ENCODE results near the gene PES1. TPM values are rescaled to one million over a fixed set of nuclear protein-coding genes. Genes with fewer than 3 reads are reported as not detected.

The PES1 gene
- polyA plus RNA-seq, 3 donors, result 32.2 to 36.6 (median 35.6) TPM

DNA sequence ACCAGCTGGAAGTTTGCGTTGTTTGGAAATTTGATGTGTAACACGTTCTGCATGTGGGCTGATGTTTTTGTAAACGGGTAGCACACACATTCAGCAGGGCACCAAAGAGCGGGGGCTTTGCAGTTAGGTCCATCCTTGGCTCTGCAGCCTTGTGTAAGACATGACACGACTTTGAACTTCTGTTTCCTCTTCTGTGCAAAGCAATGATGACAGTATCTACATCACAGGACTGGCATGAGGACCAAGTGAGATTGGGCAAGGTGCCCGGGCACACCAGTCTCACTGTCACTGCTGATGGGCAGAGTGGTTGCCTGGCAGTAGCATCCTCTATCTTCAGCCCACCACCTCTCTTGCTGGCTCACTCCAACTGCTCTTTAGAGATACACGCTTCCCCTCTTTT lies 18.6 kb upstream of the PES1 start:
- Histone ChIP-seq H3K9ac (ENCODE audit: insufficient read depth, low read length, poor library complexity, severe bottlenecking) (peak overlapping the region; percentile 66), H3K4me2 (replicated peaks; ENCODE audit: extremely low read depth, low read length, poor library complexity, severe bottlenecking) (peak overlapping the region; percentile 87), H3K27ac (ENCODE audit: low read depth in 1 of 2, low read length in 2 of 2) (peak overlapping the region; percentile 90 to 97), H3K27me3 (ENCODE audit: control insufficient read depth in 2 of 2, insufficient read depth in 2 of 2, low read length in 2 of 2) (no peaks in the 10 kb centered on the region), H3K4me3 (replicated peaks in 1 of 3; ENCODE audit: low read depth in 2 of 3, low read length in 3 of 3) (peak overlapping the region in 1 of 3 experiments; percentile 80), H4K20me1 (ENCODE audit: insufficient read depth, low read length) (no peaks in the 10 kb centered on the region), H2AFZ (ENCODE audit: insufficient read depth, low read depth, low read length, poor library complexity, severe bottlenecking) (no peak overlapping the region), H3K9me3 (replicated peaks in 1 of 2; ENCODE audit: control insufficient read depth in 1 of 2, insufficient read depth in 1 of 2, low read length in 2 of 2) (no peaks in the 10 kb centered on the region), H3K36me3 (replicated peaks in 1 of 2; ENCODE audit: control insufficient read depth in 1 of 2, insufficient read depth in 2 of 2, low read length in 2 of 2) (no peaks in the 10 kb centered on the region), H3K79me2 (ENCODE audit: insufficient read depth, low read length) (no peaks in the 10 kb centered on the region), H3K4me1 (ENCODE audit: control insufficient read depth in 1 of 2, insufficient read depth in 2 of 2, low read length in 2 of 2) (peaks cover 62 to 70% of the 10 kb centered on the region in 2 donors)
- Mint-ChIP-seq H3K27ac (peak overlapping the region; percentile 95 to 100 (median 99)), H3K4me3 (peak overlapping the region; percentile 37 to 82), H3K4me1 (peaks cover 65% of the 10 kb centered on the region), H3K27me3 (ENCODE audit: low read depth in 3 of 3) (peaks cover 1 to 2% (median 2%) of the 10 kb centered on the region in 3 donors), H3K36me3 (peaks cover 7 to 22% of the 10 kb centered on the region in 2 donors), H3K9me3 (peaks cover 0 to 4% (median 0%) of the 10 kb centered on the region in 7 donors)
- TF ChIP-seq, protein P1, sequence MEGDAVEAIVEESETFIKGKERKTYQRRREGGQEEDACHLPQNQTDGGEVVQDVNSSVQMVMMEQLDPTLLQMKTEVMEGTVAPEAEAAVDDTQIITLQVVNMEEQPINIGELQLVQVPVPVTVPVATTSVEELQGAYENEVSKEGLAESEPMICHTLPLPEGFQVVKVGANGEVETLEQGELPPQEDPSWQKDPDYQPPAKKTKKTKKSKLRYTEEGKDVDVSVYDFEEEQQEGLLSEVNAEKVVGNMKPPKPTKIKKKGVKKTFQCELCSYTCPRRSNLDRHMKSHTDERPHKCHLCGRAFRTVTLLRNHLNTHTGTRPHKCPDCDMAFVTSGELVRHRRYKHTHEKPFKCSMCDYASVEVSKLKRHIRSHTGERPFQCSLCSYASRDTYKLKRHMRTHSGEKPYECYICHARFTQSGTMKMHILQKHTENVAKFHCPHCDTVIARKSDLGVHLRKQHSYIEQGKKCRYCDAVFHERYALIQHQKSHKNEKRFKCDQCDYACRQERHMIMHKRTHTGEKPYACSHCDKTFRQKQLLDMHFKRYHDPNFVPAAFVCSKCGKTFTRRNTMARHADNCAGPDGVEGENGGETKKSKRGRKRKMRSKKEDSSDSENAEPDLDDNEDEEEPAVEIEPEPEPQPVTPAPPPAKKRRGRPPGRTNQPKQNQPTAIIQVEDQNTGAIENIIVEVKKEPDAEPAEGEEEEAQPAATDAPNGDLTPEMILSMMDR (IDR thresholded peaks at IDR 0.05), result no peak
- peak; percentile 93 to 96 (median 95) for DNase-seq
- WGBS (ENCODE audit: insufficient coverage), result 2% methylated on average over 6 of the region's 7 CpGs
- intact Hi-C loops (cut with micrococcal nuclease), result no loop called here

DNA sequence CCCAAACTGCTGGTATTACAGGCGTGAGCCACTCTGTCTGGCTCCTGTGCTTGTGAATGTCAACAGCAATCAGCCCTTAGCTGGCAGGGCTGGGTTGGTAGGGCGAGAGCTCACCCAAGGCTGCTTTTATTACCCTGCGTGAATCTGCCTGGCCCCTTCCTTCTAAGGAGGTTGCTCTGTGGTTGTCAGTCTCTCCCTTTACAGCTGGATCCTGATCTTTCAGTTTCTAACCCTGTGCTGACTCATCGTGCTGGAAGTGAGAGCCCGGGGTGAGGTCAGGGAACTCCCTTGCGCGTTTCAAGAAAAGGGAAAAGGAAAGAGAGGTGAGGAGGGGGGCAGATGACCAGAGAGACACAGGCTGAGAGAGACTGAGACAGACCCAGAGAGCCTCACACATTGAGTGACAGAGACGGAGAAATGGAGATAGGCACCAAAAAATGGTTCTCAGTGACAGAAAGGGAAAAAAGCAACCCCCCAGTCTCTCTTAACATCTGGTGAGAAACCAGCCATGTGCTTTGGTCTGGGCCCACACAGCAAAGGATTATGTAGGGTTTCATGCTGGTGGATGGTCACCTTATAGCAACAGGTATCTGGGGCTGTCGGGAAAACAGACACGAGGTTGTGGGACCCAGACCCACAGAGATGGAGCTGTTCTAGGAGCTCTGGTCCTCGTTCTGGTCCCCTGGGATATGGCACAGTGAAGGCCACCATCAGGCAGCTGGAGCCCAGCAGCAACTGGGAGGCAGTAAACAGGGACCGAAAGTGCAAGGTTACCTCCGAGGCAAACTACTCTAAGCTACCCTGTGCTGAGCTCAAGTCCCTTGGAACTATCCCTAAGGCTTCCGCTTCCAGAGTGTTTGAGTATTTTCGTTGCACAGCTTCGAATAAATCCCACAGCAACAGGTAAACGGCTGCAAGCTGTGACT lies 17.8 kb upstream of the PES1 start:
- Mint-ChIP-seq H3K27ac (peak overlapping the region; percentile 95 to 100 (median 99)), H3K36me3 (peaks cover 7 to 19% of the 10 kb centered on the region in 2 donors), H3K9me3 (peaks cover 0 to 4% (median 0%) of the 10 kb centered on the region in 7 donors), H3K4me1 (peaks cover 63% of the 10 kb centered on the region), H3K4me3 (peak overlapping the region; percentile 82 to 84), H3K27me3 (ENCODE audit: low read depth in 3 of 3) (peaks cover 0 to 2% (median 2%) of the 10 kb centered on the region in 3 donors)
- peak overlapping the region; percentile 90 to 97 for H3K27ac ChIP-seq (ENCODE audit: low read depth in 1 of 2, low read length in 2 of 2)
- H2AFZ ChIP-seq (ENCODE audit: insufficient read depth, low read depth, low read length, poor library complexity, severe bottlenecking), result no peak overlapping the region
- peak overlapping the region; percentile 87 for H3K4me2 ChIP-seq (replicated peaks; ENCODE audit: extremely low read depth, low read length, poor library complexity, severe bottlenecking)
- intact Hi-C loops (cut with micrococcal nuclease), result loop anchor here in 1 of 2 donors (5.0 kb wide), 1 partner anchor 358 kb away; the partner anchor contains the start of genes MORC2 and TUG1
- H3K4me1 ChIP-seq (ENCODE audit: control insufficient read depth in 1 of 2, insufficient read depth in 2 of 2, low read length in 2 of 2), result peaks cover 61 to 66% of the 10 kb centered on the region in 2 donors
- H3K4me3 ChIP-seq (replicated peaks in 1 of 3; ENCODE audit: low read depth in 2 of 3, low read length in 3 of 3), result peak overlapping the region in 1 of 3 experiments; percentile 80
- H3K9ac ChIP-seq (ENCODE audit: insufficient read depth, low read length, poor library complexity, severe bottlenecking), result peak overlapping the region; percentile 66
- no peaks in the 10 kb centered on the region for H3K79me2 ChIP-seq (ENCODE audit: insufficient read depth, low read length)
- H3K27me3 ChIP-seq (ENCODE audit: control insufficient read depth in 2 of 2, insufficient read depth in 2 of 2, low read length in 2 of 2), result no peaks in the 10 kb centered on the region
- peak; percentile 92 to 97 (median 94) for DNase-seq
- H3K36me3 ChIP-seq (replicated peaks in 1 of 2; ENCODE audit: control insufficient read depth in 1 of 2, insufficient read depth in 2 of 2, low read length in 2 of 2), result no peaks in the 10 kb centered on the region
- TF ChIP-seq, protein P1 (IDR thresholded peaks at IDR 0.05), result no peak
- no peaks in the 10 kb centered on the region for H4K20me1 ChIP-seq (ENCODE audit: insufficient read depth, low read length)
- 62% methylated on average over 13 of the region's 17 CpGs for WGBS (ENCODE audit: insufficient coverage)
- H3K9me3 ChIP-seq (replicated peaks in 1 of 2; ENCODE audit: control insufficient read depth in 1 of 2, insufficient read depth in 1 of 2, low read length in 2 of 2), result no peaks in the 10 kb centered on the region
